Renal cortex interstitium (tissue), 11 donors: ENCODE results near the gene WDR88. TPM values are rescaled to one million over a fixed set of nuclear protein-coding genes. Genes with fewer than 3 reads are reported as not detected.
A peak's percentile ranks its signal among the peaks of the same experiment; 100 is the strongest.
"Not testable (repeated sequence)": the region's sequence is repeated elsewhere in the genome, so short reads cannot be mapped to it uniquely, and the experiment has no call there.

Experiments
- DNase-seq, 11 donors: peaks; one replicate each; pipeline ENCODE4 v3.0.0-alpha.2; 2013; ENCODE audit warnings: low read depth in 9 of 11, low spot score in 4 of 11; ENCODE audit errors: extremely low read depth in 1 of 11
- polyA plus RNA-seq, 3 donors: library from polyadenylated mRNA; unstranded; fragments of 120-200 nt; gene quantifications; one replicate each; pipeline ENCODE4 v1.2.1, GENCODE V29; 2013; ENCODE audit not compliant: insufficient read length in 3 of 3

The WDR88 gene
- polyA plus RNA-seq, 3 donors = 0.86 to 2.4 (median 1.3) TPM

- DNase-seq = no peak
Observed at GRCh38 chr19:33159149-33159548, 27.2 kb downstream of the WDR88 start.

- DNase-seq = no peak
Observed at GRCh38 chr19:33159893-33160292, 28.0 kb downstream of the WDR88 start.

GRCh38 chr19:33161201-33161600, 29.3 kb downstream of the WDR88 start:
- no peak for DNase-seq

GRCh38 chr19:33163481-33163880, 31.6 kb downstream of the WDR88 start:
- DNase-seq = no peak

GRCh38 chr19:33166037-33166436, 34.1 kb downstream of the WDR88 start:
- DNase-seq = not testable (repeated sequence)

- DNase-seq = no peak
Observed at GRCh38 chr19:33167438-33167837, 35.5 kb downstream of the WDR88 start.

- DNase-seq = no peak
Observed at GRCh38 chr19:33168528-33168927, 36.6 kb downstream of the WDR88 start.

GRCh38 chr19:33171222-33171795, 39.4 kb downstream of the WDR88 start:
- DNase-seq = peak in 1 of 11 donors; percentile 11

GRCh38 chr19:33171916-33172359, 40.0 kb downstream of the WDR88 start:
- no peak for DNase-seq

- DNase-seq = no peak
Observed at GRCh38 chr19:33174186-33174585, 42.3 kb downstream of the WDR88 start.

GRCh38 chr19:33175156-33175782, 43.4 kb downstream of the WDR88 start:
- DNase-seq = no peak

GRCh38 chr19:33175886-33176669, 44.2 kb downstream of the WDR88 start:
- no peak for DNase-seq

- peak; percentile 93 to 99 (median 96) for DNase-seq
Observed at GRCh38 chr19:33176670-33177416, 44.9 kb downstream of the WDR88 start.

- DNase-seq = peak in 5 of 11 donors; percentile 47 to 60 (median 58)
Observed at GRCh38 chr19:33177417-33177979, 45.6 kb downstream of the WDR88 start.

- no peak for DNase-seq
Observed at GRCh38 chr19:33186431-33187182, 54.7 kb downstream of the WDR88 start.

- DNase-seq = peak in 1 of 11 donors; percentile 34
Observed at GRCh38 chr19:33187183-33187540, 55.2 kb downstream of the WDR88 start.

- DNase-seq = no peak
Observed at GRCh38 chr19:33189453-33189852, 57.5 kb downstream of the WDR88 start.

- not testable (repeated sequence) for DNase-seq
Observed at GRCh38 chr19:33191092-33191491, 59.2 kb downstream of the WDR88 start.

- no peak for DNase-seq
Observed at GRCh38 chr19:33191501-33191900, 59.6 kb downstream of the WDR88 start.
